SK-N-SH (cell line): ENCODE results near the gene RAB11B. TPM values are rescaled to one million over a fixed set of nuclear protein-coding genes. Genes with fewer than 3 reads are reported as not detected.
A peak's percentile ranks its signal among the peaks of the same experiment; 100 is the strongest.

Experiments used
- CTCF ChIA-PET: fragments of 300-600, 350-600 bp; formaldehyde crosslinking; extraction: SDS; loops from one replicate; lab custom pipeline; 2021; lab: Yijun Ruan, JAX
- POLR2A ChIA-PET: fragments of 350-600 bp; sonication (Branson Sonifier 250); formaldehyde crosslinking; extraction: SDS; loops from one replicate; lab custom pipeline; 2020; ENCODE audit warnings: antibody characterized with exemption, inconsistent platforms; lab: Yijun Ruan, JAX
- DNase-seq: peaks from one replicate; pipeline ENCODE4 v3.0.0; 2012
- H2AFZ ChIP-seq: fragments of 200-600 bp; sonication (generic); 2 replicates; pipeline ENCODE4 v1.8.1; 2016; ENCODE audit warnings: antibody characterized with exemption, mild to moderate bottlenecking, low read depth
- H3F3A ChIP-seq: fragments of 200-600 bp; sonication (generic); replicated peaks from 2 replicates; pipeline ENCODE3; 2016; ENCODE audit warnings: antibody characterized with exemption, mild to moderate bottlenecking; ENCODE audit not compliant: insufficient read depth
- H3K27ac ChIP-seq, 2 experiments: fragments of 200-500 bp in 1 of 2; fragments of 200-600 bp in 1 of 2; sonication (Bioruptor generic) in 1 of 2; sonication (generic), shearing (Covaris generic) in 1 of 2; 2 replicates each; pipeline versions ENCODE4 v1.5.1 to v1.6.1; 2014 to 2016; ENCODE audit warnings: low read depth in 2 of 2, inconsistent platforms in 1 of 2, low read length in 1 of 2, mild to moderate bottlenecking in 1 of 2, mixed read lengths in 1 of 2
- H3K27me3 ChIP-seq: fragments of 200-600 bp; sonication (generic), shearing (Covaris generic); 2 replicates; pipeline ENCODE4 v1.6.1; 2016; ENCODE audit warnings: mixed run types; ENCODE audit not compliant: insufficient read depth
- H3K36me3 ChIP-seq, 2 experiments: fragments of 200-500 bp in 1 of 2; fragments of 200-600 bp in 1 of 2; sonication (Bioruptor generic) in 1 of 2; sonication (generic) in 1 of 2; replicated peaks in 1 of 2; 2 replicates each; pipeline versions ENCODE3 to v1.5.1; 2014 to 2016; ENCODE audit warnings: low read length in 1 of 2, mild to moderate bottlenecking in 1 of 2; ENCODE audit not compliant: insufficient read depth in 2 of 2, control insufficient read depth in 1 of 2
- H3K4me1 ChIP-seq, 2 experiments: fragments of 200-500 bp in 1 of 2; fragments of 200-600 bp in 1 of 2; sonication (Bioruptor generic) in 1 of 2; sonication (generic), shearing (Covaris generic) in 1 of 2; 2 replicates each; pipeline versions ENCODE4 v1.5.1 to v1.6.1; 2014 to 2016; ENCODE audit warnings: low read depth in 1 of 2, low read length in 1 of 2, mixed run types in 1 of 2; ENCODE audit not compliant: insufficient read depth in 2 of 2, control insufficient read depth in 1 of 2
- H3K4me2 ChIP-seq: fragments of 200-600 bp; sonication (generic), shearing (Covaris generic); 2 replicates; pipeline ENCODE4 v1.6.1; 2017; ENCODE audit warnings: mixed run types
- H3K4me3 ChIP-seq, 2 experiments: fragments of 200-500 bp in 1 of 2; fragments of 200-600 bp in 1 of 2; sonication (Bioruptor generic) in 1 of 2; sonication (generic), shearing (Covaris generic) in 1 of 2; 2 replicates each; pipeline versions ENCODE4 v1.5.1 to v1.8.1; 2014 to 2016; ENCODE audit warnings: low read depth in 2 of 2, inconsistent platforms in 1 of 2, low read length in 1 of 2, mild to moderate bottlenecking in 1 of 2, mixed read lengths in 1 of 2, moderate library complexity in 1 of 2
- H3K79me2 ChIP-seq: fragments of 200-600 bp; sonication (generic); 2 replicates; pipeline ENCODE4 v1.8.1; 2017; ENCODE audit warnings: mild to moderate bottlenecking; ENCODE audit not compliant: insufficient read depth
- H3K9ac ChIP-seq: fragments of 200-600 bp; sonication (generic); 2 replicates; pipeline ENCODE4 v1.6.1; 2017; ENCODE audit warnings: mixed run types
- H3K9me2 ChIP-seq: fragments of 200-600 bp; sonication (generic); 2 replicates; pipeline ENCODE4 v1.6.1; 2017; ENCODE audit warnings: mixed run types
- H3K9me3 ChIP-seq: fragments of 200-600 bp; sonication (generic); 2 replicates; pipeline ENCODE4 v1.6.1; 2017; ENCODE audit warnings: mixed run types, mild to moderate bottlenecking, moderate library complexity
- H4K20me1 ChIP-seq: fragments of 200-600 bp; sonication (generic); 2 replicates; pipeline ENCODE4 v1.6.1; 2017; ENCODE audit warnings: mild to moderate bottlenecking, mixed run types; ENCODE audit not compliant: insufficient read depth
- CHD2 ChIP-seq: fragments of 150-350 bp; IDR thresholded peaks from 2 replicates; pipeline ENCODE4 v1.6.1; 2018; ENCODE audit warnings: low read length; ENCODE audit not compliant: partially characterized antibody
- ELF1 ChIP-seq: IDR thresholded peaks from 2 replicates; pipeline ENCODE4 v1.4.0; 2012
- EP300 ChIP-seq, 2 experiments: IDR thresholded peaks; 2 replicates each; pipeline versions ENCODE4 v1.4.0 to v1.6.1; 2012; ENCODE audit warnings: borderline replicate concordance in 1 of 2, low read depth in 1 of 2, low read length in 1 of 2
- EZH2phosphoT487 ChIP-seq: fragments of 200-600 bp; sonication (generic); IDR thresholded peaks from 2 replicates; pipeline ENCODE4 v1.6.1; 2017; ENCODE audit warnings: low read depth, mixed run types, mild to moderate bottlenecking, antibody characterized with exemption, moderate library complexity, borderline replicate concordance
- FOSL2 ChIP-seq: IDR thresholded peaks from 2 replicates; pipeline ENCODE4 v1.4.0; 2012; ENCODE audit warnings: low read depth, mild to moderate bottlenecking, moderate library complexity, borderline replicate concordance
- FOXJ3 ChIP-seq: sonication (generic); formaldehyde crosslinking; IDR thresholded peaks from 2 replicates; pipeline ENCODE4 v1.5.1; 2020; ENCODE audit warnings: mild to moderate bottlenecking, missing genetic modification reagents
- FOXM1 ChIP-seq: IDR thresholded peaks from 2 replicates; pipeline ENCODE4 v1.4.0; 2012; ENCODE audit warnings: low read depth, mild to moderate bottlenecking
- GATA2 ChIP-seq: sonication (generic); formaldehyde crosslinking; IDR thresholded peaks from 2 replicates; pipeline ENCODE4 v1.5.0; 2020; ENCODE audit warnings: mild to moderate bottlenecking, missing genetic modification reagents
- MAX ChIP-seq: IDR thresholded peaks from 2 replicates; pipeline ENCODE4 v1.4.0; 2012; ENCODE audit warnings: low read depth
- MEF2A ChIP-seq: IDR thresholded peaks from 2 replicates; pipeline ENCODE4 v1.4.0; 2012; ENCODE audit warnings: low read depth, borderline replicate concordance
- MXI1 ChIP-seq: IDR thresholded peaks from 2 replicates; pipeline ENCODE4 v1.6.1; 2012; ENCODE audit warnings: mild to moderate bottlenecking, low read depth, low read length, improper control_type of control experiment
- NFIC ChIP-seq: IDR thresholded peaks from 2 replicates; pipeline ENCODE4 v1.4.0; 2012; ENCODE audit warnings: borderline replicate concordance
- POLR2AphosphoS5 ChIP-seq: IDR thresholded peaks from 2 replicates; pipeline ENCODE4 v1.6.1; 2012; ENCODE audit warnings: low read depth, low read length
- RCOR1 ChIP-seq: fragments of 150-350 bp; IDR thresholded peaks from 2 replicates; pipeline ENCODE4 v1.6.1; 2017; ENCODE audit warnings: antibody characterized with exemption, low read length
- REST ChIP-seq: IDR thresholded peaks from 2 replicates; pipeline ENCODE4 v1.6.1; 2012; ENCODE audit warnings: mild to moderate bottlenecking, low read depth, low read length, moderate library complexity
- SIN3A ChIP-seq: IDR thresholded peaks from 2 replicates; pipeline ENCODE4 v1.6.1; 2012; ENCODE audit warnings: low read depth, mild to moderate bottlenecking, low read length, moderate library complexity, borderline replicate concordance
- TAF1 ChIP-seq: IDR thresholded peaks from 2 replicates; pipeline ENCODE4 v1.6.1; 2012; ENCODE audit warnings: low read depth, mild to moderate bottlenecking, low read length, moderate library complexity, borderline replicate concordance
- TCF12 ChIP-seq: IDR thresholded peaks from 2 replicates; pipeline ENCODE4 v1.4.0; 2012
- TEAD4 ChIP-seq: IDR thresholded peaks from 2 replicates; pipeline ENCODE4 v1.4.0; 2012; ENCODE audit warnings: mild to moderate bottlenecking, borderline replicate concordance; ENCODE audit not compliant: insufficient read depth
- ZBTB33 ChIP-seq: IDR thresholded peaks from 2 replicates; pipeline ENCODE4 v1.4.0; 2012; ENCODE audit warnings: low read depth, borderline replicate concordance
- WGBS: methylation state at CpG from one replicate; pipeline ENCODE4 v1.1.6; 2017; ENCODE audit warnings: low lambda C conversion rate; 5-methylcytosine and 5-hydroxymethylcytosine counted together
- polyA plus RNA-seq, 3 experiments: library from polyadenylated mRNA; depleted of rRNA; stranded (reverse); fragments of >200 nt; gene quantifications; 2 replicates each; pipeline ENCODE4 v1.2.3, GENCODE V29; 2012

Gene RAB11B
- polyA plus RNA-seq, 1 of the 3 experiments (the other 2 are of a cell fraction), result 127 TPM

GRCh38 chr19:8360196-8360595 lies 30.0 kb upstream of the RAB11B start:
- no peaks in the 10 kb centered on the region for H3K27me3 ChIP-seq
- H3K9me2 ChIP-seq, result no peaks in the 10 kb centered on the region
- peaks cover 17 to 18% of the 10 kb centered on the region in 2 experiments; a peak in 2 of 4 replicates for H3K4me1 ChIP-seq
- TF ChIP-seq FOXM1 (no peak), FOXJ3 (CRISPR knock-in tag) (no peak), MXI1 (no peak), TEAD4 (no peak), CHD2 (no peak)
- no peak overlapping the region for H3K4me3 ChIP-seq
- WGBS, result 79% methylated on average over 8 of the region's 8 CpGs
- H2AFZ ChIP-seq, result no peak overlapping the region
- no peaks in the 10 kb centered on the region for H4K20me1 ChIP-seq
- ChIA-PET POLR2A (no interaction called here), CTCF (interaction anchor here (1.1 to 1.5 kb wide), 2 partner anchors 10 to 220 kb away, joined by 3 to 6 read pairs; no protein-coding TSS in a partner anchor)
- no peak overlapping the region for H3K27ac ChIP-seq
- no peak overlapping the region for H3K4me2 ChIP-seq
- no peak for DNase-seq
- H3K36me3 ChIP-seq, result no peaks in the 10 kb centered on the region
- H3F3A ChIP-seq, result peaks cover 37% of the 10 kb centered on the region
- peaks cover 4% of the 10 kb centered on the region; the same call in 1 of the 2 replicates for H3K79me2 ChIP-seq
- H3K9ac ChIP-seq, result no peak overlapping the region
- no peaks in the 10 kb centered on the region for H3K9me3 ChIP-seq

GRCh38 chr19:8361921-8362793 lies 28.0 kb upstream of the RAB11B start:
- H3K36me3 ChIP-seq, result no peaks in the 10 kb centered on the region
- H3K4me3 ChIP-seq, result 0 out of 4 replicates have a peak overlapping the region, but pooled peaks of 1 of the 2 experiments have one; percentile 15
- H3K9me2 ChIP-seq, result no peaks in the 10 kb centered on the region
- H3K27ac ChIP-seq, result peak overlapping the region; percentile 67 to 85
- peak overlapping the region; percentile 67 for H3K4me2 ChIP-seq
- H3K9me3 ChIP-seq, result no peaks in the 10 kb centered on the region
- peak; percentile 84 for DNase-seq
- H3K4me1 ChIP-seq, result peaks cover 20 to 30% of the 10 kb centered on the region in 2 experiments; a peak in 3 of 4 replicates
- no peaks in the 10 kb centered on the region for H3K27me3 ChIP-seq
- ChIA-PET POLR2A (interaction anchor here (1.0 kb wide), 1 partner anchor 82 kb away, joined by 4 read pairs; the partner anchor contains the start of gene HNRNPM), CTCF (interaction anchor here (0.9 to 2.4 kb wide), 9 partner anchors 9 to 144 kb away, joined by 3 to 22 read pairs (median 3); partner anchors contain the start of gene MARCHF2)
- H4K20me1 ChIP-seq, result no peaks in the 10 kb centered on the region
- H3F3A ChIP-seq, result peaks cover 23% of the 10 kb centered on the region
- 45% methylated on average over 12 of the region's 12 CpGs for WGBS
- H2AFZ ChIP-seq, result no peak overlapping the region
- peak overlapping the region; percentile 27; the same call in 1 of the 2 replicates for H3K9ac ChIP-seq
- peaks cover 9% of the 10 kb centered on the region; the same call in 1 of the 2 replicates for H3K79me2 ChIP-seq
- TF ChIP-seq TAF1 (no peak), SIN3A (peak; percentile 83; the same call in 1 of the 2 replicates), EZH2phosphoT487 (no peak), FOSL2 (peak; percentile 93), NFIC (peak; percentile 100), GATA2 (CRISPR knock-in tag) (no peak), EP300 (IDR thresholded peaks at IDR 0.05; ENCODE audit: borderline replicate concordance in 1 of 2, low read depth in 1 of 2, low read length in 1 of 2) (peak; percentile 58 to 79; a peak in 3 of 4 replicates), MEF2A (peak; percentile 22; the same call in 1 of the 2 replicates), RCOR1 (0 out of 2 replicates have a peak, but pooled peaks have one; percentile 43), MAX (peak; percentile 75), POLR2AphosphoS5 (peak; percentile 88; the same call in 1 of the 2 replicates), REST (peak; percentile 57; the same call in 1 of the 2 replicates), ELF1 (peak; percentile 64), TCF12 (peak; percentile 92), FOXM1 (no peak), TEAD4 (peak; percentile 84), ZBTB33 (peak; percentile 86)
